Measurements from ENCODE around the gene TM9SF4.
"Not testable (repeated sequence)": the region's sequence is repeated elsewhere in the genome, so short reads cannot be mapped to it uniquely, and the experiment has no call there.

TM9SF4 gene

GRCh38 chr20:32098786-32099185 is 10.7 kb upstream of the TM9SF4 start:
- no peak for DNase-seq

GRCh38 chr20:32108814-32109391 is 611 bp upstream of the TM9SF4 start:
- no peak for DNase-seq

DNA sequence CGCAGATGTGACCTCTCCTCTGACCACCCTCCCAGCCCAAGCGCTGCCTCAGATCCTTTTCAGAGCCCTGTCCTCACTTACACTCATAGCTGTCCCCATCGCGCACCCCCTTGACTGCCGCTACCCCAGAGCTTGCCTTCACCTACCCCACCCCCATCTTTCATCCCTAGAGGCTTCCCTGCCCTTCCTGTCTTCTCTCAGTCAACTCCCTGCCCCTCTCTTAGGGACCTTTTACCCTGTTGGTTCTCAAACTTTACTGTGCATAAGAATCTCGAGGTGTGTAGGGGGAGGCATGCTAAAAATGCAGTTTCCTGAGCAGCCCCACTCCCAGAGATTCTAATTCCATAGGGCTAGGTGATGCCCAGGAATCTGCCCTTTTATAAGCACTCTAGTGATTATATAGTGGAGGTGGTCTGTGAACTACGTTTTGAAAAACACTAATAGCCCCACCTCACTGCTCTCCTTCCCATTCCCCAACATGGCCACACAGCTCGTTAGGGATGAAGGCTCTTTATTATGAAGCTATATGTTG is 725 bp downstream of the TM9SF4 start:
- DNase-seq = no peak

DNA sequence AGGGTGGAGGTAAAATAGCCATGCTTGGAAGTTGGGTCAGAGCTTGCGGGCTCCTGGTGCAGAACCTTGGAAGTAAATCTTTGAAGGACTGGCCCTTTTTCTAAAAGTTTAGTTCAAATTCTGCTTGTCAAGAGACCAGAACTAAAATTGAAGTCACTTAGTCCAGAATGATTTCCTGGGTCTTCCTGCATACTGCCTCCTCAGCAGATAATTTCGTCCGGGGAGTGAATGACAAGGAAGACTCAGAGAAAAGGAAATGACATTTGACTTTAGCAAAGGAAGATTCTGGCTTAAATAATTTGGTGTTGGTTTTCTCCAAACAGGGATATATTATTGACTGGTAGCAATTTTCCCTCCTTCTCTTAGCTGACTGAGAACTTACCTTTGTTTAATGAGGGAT is 1.2 kb downstream of the TM9SF4 start:
- no peak for DNase-seq

DNA sequence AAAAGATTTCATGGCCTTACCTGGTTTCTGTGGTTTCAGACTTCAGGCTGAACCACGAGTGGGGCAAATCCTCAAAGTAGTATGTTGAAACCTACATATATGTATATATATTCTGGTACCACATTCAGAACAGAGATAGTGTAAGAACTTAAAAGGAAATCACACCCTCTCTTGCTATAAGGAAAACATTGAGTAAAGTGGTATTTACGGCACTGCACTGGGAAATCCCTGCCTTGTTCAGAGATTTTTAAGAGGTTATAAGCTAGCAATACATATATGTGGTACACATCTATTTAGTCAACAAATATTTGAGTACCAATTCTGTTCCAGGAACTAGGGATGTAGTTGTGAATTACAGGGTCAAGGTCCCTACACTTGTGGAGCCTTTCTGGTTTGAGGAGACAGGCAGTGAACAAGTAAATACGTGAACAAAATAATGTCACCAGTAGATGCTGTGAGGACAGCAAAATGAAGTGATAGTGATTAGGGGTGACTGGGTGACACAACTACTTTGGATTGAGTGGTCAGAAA is 1.7 kb downstream of the TM9SF4 start:
- no peak for DNase-seq

DNA sequence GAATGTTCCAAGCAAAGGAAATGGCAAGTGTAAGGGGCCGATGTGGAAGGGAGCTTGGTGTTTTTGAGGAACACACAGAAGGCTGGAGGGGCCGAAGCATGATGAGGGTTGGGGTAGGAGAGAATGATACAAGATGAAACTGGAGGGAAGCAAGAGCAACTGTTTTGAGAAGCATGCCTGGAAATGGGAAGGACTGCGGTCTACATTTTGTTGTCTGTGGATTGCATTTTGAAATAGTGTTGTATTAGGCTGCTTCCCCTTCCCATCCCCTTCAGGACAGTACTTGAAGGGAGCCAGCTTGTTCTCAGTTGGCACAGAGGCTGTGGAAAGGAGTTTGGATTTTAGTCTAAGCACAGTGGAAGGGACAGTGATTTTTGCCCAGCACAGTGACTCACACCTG is 2.2 kb downstream of the TM9SF4 start:
- no peak for DNase-seq

- no peak for DNase-seq
Observed at GRCh38 chr20:32112841-32113240, 3.3 kb downstream of the TM9SF4 start.

GRCh38 chr20:32113591-32114260 is 4.2 kb downstream of the TM9SF4 start:
- no peak for DNase-seq

DNA sequence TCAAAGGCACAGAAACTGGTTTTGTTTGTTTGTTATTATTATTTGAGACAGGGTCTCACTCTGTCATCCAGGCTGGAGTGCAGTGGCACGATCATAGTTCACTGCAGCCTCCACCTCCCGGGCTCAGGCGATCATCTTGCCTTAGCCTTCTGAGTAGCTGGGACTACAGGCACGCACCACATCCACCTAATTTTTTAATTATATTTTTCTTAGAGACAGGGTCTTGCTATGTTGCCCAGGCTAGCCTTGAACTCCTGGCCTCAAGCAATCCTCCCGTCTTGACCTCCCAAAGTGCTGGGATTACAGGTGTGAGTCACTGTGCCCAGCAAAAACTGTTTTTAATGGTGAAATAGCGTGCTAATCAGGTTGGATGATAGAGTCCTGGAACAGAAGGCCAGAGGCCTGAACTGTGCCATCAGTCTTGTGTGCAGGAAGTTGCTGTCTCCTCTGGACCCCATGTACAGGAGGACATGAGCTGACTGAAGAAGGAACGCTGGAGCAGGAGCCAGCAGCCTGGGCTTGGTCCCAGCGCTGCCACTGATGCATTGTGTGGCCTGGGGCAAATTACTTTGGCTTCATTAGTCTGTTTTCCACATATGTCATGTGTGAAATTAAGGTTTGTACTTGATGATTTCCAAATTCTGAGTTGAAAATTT is 4.9 kb downstream of the TM9SF4 start:
- no peak for DNase-seq

DNA sequence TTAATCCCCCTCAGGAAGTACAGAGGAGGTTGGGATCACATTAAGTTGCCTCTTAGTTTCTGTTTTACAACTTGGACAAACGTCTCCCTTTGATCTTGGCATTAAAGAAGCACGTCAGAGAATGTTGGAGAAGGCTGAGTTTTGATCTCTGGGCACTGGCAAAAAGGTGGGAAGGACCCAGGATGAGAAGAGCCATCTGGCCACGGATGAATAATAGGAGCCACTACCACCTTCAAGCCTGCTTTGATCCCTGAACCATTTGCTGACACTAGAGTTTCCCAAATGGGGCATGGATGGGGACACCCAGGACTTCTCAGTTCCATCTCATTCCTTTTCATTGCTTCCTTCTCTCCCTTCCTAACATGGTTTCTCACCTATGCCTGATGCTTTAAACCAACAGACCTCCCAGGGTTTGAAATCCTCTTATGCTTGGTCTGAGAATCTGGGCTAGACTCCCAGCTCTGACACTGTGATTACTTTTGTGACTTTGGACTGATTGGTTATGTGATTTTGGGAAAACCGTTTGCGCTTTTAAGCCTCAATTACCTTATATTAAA is 5.8 kb downstream of the TM9SF4 start:
- no peak for DNase-seq

DNA sequence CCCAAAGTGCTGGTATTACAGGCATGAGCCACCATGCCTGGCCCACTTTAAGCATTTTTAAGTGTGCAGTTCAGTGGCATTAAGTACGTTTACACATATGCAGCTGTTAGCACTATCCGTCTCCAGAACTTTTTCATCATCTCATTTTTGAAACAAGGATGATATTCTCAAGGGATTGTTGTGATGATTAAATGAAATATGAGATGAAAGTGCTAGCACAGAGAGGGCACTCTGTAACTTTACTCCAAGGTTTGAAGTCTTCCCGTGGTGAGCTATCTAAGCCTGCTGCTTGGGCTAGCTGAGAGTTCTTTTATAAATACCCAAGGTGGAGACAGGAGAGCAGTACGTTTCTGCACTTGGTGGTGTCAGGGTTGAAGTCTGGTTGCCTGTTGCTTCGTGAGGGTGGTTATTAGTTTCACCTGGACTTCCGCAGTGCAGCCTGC is 6.6 kb downstream of the TM9SF4 start:
- DNase-seq = no peak

GRCh38 chr20:32116796-32117195 is 7.3 kb downstream of the TM9SF4 start:
- not testable (repeated sequence) for DNase-seq

DNA sequence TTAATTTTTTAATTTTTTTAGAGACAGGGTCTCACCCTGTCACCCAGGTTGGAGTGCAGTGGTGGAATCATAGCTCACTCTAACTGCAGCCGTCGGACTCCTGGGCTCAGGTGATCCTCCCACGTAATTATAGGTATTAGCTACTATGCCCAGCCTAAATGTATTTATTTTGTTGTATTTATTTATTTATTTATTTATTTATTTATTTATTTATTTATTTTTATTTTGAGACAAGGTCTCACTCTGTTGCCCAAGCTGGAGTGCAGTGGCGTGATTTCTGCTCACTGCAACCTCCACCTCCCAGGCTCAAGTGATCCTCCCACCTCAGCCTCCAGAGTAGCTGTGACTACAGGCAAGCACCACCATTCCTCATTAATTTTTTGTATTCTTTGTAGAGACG is 8.9 kb downstream of the TM9SF4 start:
- not testable (repeated sequence) for DNase-seq

GRCh38 chr20:32119734-32120133 is 10.2 kb downstream of the TM9SF4 start:
- no peak for DNase-seq

DNA sequence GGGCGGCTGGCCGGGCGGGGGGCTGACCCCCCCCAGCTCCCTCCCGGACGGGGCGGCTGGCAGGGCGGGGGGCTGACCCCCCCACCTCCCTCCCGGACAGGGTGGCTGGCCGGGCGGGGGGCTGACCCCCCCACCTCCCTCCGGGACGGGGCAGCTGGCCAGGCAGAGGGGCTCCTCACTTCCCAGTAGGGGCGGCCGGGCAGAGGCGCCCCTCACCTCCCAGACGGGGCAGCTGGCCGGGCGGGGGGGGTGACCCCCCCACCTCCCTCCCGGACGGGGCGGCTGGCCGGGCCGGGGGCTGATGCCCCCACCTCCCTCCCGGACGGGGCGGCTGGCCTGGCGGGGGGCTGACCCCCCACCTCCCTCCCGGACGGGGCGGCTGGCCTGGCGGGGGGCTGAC is 12.4 kb downstream of the TM9SF4 start:
- DNase-seq = not testable (repeated sequence)

- no peak for DNase-seq
Observed at GRCh38 chr20:32123088-32123487, 13.6 kb downstream of the TM9SF4 start.

GRCh38 chr20:32124916-32125454 is 15.5 kb downstream of the TM9SF4 start:
- no peak for DNase-seq

DNA sequence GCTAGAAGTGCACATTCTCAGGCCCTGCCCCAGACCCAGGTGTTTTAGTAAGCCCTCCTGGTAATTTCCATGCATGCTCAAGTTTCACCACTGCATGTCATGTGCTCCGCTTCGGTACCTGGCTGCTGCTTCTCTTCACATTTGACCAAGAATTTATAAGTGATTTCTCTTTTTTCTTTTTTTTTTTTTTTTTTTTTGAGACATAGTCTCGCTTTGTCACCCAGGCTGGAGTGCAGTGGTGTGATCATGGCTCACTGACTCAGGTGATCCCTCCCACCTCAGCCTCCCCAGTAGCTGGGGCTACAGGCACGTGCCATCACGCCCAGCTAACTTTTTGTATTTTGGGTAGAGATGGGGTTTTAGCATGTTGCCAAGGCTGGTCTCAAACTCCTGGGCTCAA is 16.0 kb downstream of the TM9SF4 start:
- DNase-seq = no peak

- no peak for DNase-seq
Observed at GRCh38 chr20:32126919-32127318, 17.4 kb downstream of the TM9SF4 start.

DNA sequence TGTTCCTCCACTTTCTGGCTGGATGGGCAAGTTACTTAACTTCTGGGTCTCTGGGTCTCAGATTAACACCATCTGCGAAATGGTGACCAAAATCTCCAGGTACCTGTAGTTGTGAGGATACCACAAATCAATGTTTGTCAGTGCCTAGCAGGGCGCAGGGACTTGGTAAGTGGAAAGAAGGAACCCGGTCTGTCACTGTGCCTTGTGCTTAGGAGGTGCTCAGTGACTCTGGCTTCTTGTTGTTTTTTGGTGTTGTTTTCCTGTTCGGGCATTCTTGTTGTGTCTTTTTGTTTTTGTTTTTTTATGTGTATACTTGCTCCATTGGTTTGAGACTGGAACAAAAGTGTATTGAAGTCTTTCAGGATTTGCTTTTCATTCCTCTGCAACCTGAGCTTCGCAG is 17.8 kb downstream of the TM9SF4 start:
- no peak for DNase-seq

- DNase-seq = no peak
Observed at GRCh38 chr20:32128167-32128566, 18.7 kb downstream of the TM9SF4 start.

- DNase-seq = no peak
Observed at GRCh38 chr20:32129863-32130262, 20.3 kb downstream of the TM9SF4 start.

GRCh38 chr20:32130352-32130751 is 20.8 kb downstream of the TM9SF4 start:
- no peak for DNase-seq
